Esophagus squamous epithelium (tissue), 5 donors: ENCODE measurements around the gene OR1L8. TPM values are rescaled to one million over a fixed set of nuclear protein-coding genes. Genes with fewer than 3 reads are reported as not detected.

Experiments
- DNase-seq: peaks from one replicate; lab custom pipeline; 2025; lab: John Stamatoyannopoulos, UW
- H3K27ac ChIP-seq, 4 donors: fragments of 200-600 bp; sonication (generic); one replicate each; pipeline ENCODE4 v1.5.1; 2016 to 2019; ENCODE audit warnings: mild to moderate bottlenecking in 1 of 4
- H3K27me3 ChIP-seq, 4 donors: fragments of 200-600 bp; sonication (generic); 1 replicate in 3 of 4; 2 replicates in 1 of 4; pipeline versions ENCODE4 v1.5.1 to v1.6.0; 2017 to 2021; ENCODE audit warnings: antibody characterized with exemption in 1 of 4
- H3K36me3 ChIP-seq, 3 donors: fragments of 200-600 bp; sonication (generic); one replicate each; pipeline ENCODE4 v1.5.1; 2016 to 2019
- H3K4me1 ChIP-seq, 3 donors: fragments of 200-600 bp; sonication (generic); one replicate each; pipeline ENCODE4 v1.5.1; 2017 to 2019
- H3K4me3 ChIP-seq, 4 donors: fragments of 200-600 bp; sonication (generic); 1 replicate in 3 of 4; 2 replicates in 1 of 4; pipeline ENCODE4 v1.5.1; 2016 to 2019; ENCODE audit warnings: mild to moderate bottlenecking in 2 of 4, moderate library complexity in 1 of 4
- H3K9me3 ChIP-seq, 3 donors: fragments of 200-600 bp; sonication (generic); one replicate each; pipeline ENCODE4 v1.5.1; 2016 to 2019
- POLR2A ChIP-seq, 4 donors: fragments of 450-650 bp; IDR thresholded peaks; one replicate each; pipeline ENCODE4 v1.6.1; 2017; ENCODE audit warnings: antibody characterized with exemption in 4 of 4, mild to moderate bottlenecking in 4 of 4, moderate library complexity in 3 of 4
- WGBS, 2 donors: methylation state at CpG; one replicate each; pipeline ENCODE4 v1.1.5; 2018; 5-methylcytosine and 5-hydroxymethylcytosine counted together
- intact Hi-C: fragments of 100-400 bp; cut with DNase I; formaldehyde crosslinking; loops from one replicate; pipeline ENCODE4 v1.15.0; 2022
- total RNA-seq, 4 donors: library from RNA; depleted of rRNA; stranded (reverse); fragments of >200 nt; gene quantifications; one replicate each; pipeline ENCODE4 v1.1.0, GENCODE V29; 2016
- TF ChIP-seq, protein P1 (sequence below), 6 experiments: fragments of 450-650 bp in 4 of 6; fragments of 200-600 bp in 2 of 6; sonication (generic) in 2 of 6; IDR thresholded peaks; one replicate each; pipeline ENCODE4 v1.5.1; 2016 to 2019; ENCODE audit warnings: antibody characterized with exemption in 6 of 6, mild to moderate bottlenecking in 4 of 6, moderate library complexity in 4 of 6
- donor health status: DM: yes; HTN: yes; CAD: no.

The OR1L8 gene
- total RNA-seq, 4 donors from 2014 or later, result 0.38 TPM; not detected in 3

DNA sequence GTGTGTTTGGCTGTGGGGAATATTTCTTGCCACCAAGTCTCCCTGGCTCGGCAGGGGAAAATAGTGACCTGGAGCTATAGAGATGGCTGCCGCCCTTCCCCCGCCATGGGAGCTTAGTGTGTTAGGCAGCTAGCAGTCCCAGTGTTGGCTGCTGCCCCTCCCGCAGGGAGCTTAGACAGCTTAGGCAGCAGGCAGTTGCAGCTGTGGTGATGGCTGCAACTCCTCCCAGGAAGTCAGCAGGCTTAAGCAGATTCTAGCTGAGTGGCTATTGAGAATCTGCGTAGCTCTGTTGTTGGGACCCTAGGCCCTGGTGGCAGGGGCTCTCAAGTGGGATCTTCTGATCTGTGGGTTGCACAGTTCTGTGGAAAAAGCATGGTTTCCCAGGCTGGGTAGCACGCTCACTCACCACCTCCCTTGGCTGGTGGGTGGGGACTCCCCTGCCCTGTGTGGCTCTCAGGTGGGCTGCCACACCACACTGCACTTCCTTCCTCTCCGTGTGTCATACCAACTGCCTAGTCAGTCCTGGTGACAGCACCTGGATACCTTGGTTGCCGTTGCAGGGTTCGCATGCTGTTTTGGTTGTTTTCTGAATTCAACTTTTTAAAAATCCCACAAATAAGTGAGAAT is 20.9 kb downstream of the OR1L8 start:
- DNase-seq, result no peak
- Histone ChIP-seq H3K9me3 (no peaks in the 10 kb centered on the region), H3K4me3 (no peak overlapping the region), H3K27me3 (no peaks in the 10 kb centered on the region), H3K4me1 (no peaks in the 10 kb centered on the region), H3K36me3 (no peaks in the 10 kb centered on the region), H3K27ac (no peak overlapping the region)
- intact Hi-C loops, result no loop called here
- WGBS, 2 donors, result 41 to 56% methylated on average over 5 to 6 of the region's 9 CpGs
- TF ChIP-seq, protein P1, sequence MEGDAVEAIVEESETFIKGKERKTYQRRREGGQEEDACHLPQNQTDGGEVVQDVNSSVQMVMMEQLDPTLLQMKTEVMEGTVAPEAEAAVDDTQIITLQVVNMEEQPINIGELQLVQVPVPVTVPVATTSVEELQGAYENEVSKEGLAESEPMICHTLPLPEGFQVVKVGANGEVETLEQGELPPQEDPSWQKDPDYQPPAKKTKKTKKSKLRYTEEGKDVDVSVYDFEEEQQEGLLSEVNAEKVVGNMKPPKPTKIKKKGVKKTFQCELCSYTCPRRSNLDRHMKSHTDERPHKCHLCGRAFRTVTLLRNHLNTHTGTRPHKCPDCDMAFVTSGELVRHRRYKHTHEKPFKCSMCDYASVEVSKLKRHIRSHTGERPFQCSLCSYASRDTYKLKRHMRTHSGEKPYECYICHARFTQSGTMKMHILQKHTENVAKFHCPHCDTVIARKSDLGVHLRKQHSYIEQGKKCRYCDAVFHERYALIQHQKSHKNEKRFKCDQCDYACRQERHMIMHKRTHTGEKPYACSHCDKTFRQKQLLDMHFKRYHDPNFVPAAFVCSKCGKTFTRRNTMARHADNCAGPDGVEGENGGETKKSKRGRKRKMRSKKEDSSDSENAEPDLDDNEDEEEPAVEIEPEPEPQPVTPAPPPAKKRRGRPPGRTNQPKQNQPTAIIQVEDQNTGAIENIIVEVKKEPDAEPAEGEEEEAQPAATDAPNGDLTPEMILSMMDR (IDR thresholded peaks at IDR 0.05), result no peak
- no peak for TF ChIP-seq POLR2A (IDR thresholded peaks at IDR 0.05)

DNA sequence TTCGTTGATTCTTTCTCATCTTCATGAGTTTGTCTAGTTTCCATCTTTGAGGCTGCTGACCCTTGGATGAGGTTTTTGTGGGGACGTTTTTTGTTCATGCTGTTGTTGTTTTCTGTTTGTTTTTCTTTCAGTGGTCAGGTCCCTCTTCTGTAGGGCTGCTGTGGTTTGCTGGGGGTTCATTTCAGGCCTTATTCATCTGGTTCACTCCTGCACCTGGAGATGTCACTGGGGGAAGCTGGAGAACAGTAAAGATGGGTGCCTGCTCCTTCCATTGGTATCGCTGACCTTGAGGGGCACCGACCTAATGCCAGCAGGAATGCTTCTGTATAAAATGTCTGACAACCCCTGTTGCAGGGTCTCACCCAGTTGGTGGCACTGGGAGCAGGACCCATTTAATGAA is 21.7 kb downstream of the OR1L8 start:
- Histone ChIP-seq H3K4me3 (no peak overlapping the region), H3K4me1 (no peaks in the 10 kb centered on the region), H3K9me3 (no peaks in the 10 kb centered on the region), H3K27me3 (no peaks in the 10 kb centered on the region), H3K36me3 (no peaks in the 10 kb centered on the region), H3K27ac (no peak overlapping the region)
- intact Hi-C loops, result no loop called here
- 50 to 65% methylated on average over 2 to 4 of the region's 4 CpGs for WGBS, 2 donors
- no peak for DNase-seq
- TF ChIP-seq, protein P1 (IDR thresholded peaks at IDR 0.05), result no peak
- no peak for TF ChIP-seq POLR2A (IDR thresholded peaks at IDR 0.05)

DNA sequence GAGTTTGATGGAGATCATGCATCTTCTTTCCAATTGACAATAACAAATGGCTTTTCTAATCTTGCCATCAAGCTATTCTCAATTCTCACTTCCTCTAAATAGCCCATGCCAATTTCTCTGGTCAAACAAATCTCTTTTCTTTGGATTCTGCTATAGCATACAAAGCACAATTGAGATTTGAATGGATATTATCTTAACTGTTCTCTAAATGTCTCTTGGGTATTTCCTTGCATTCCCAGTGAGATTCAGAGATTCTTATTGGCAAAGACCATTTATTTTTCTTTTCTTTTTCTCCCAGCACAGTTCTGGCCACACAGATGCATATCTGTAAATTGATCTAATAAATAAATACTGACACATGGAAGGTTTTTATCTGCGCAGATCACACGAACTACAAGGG is 30.4 kb downstream of the OR1L8 start, which contains the start of gene OR1N2:
Gene OR1N2 (plus strand): TSS at position 301 of the 400 bp plus-strand sequence. CDS start 100 bp downstream, outside the sequence.
- no peak for DNase-seq
- H3K4me3 ChIP-seq, result no peak within 1 kb of the TSS
- TF ChIP-seq POLR2A (IDR thresholded peaks at IDR 0.05), result no peak
- TF ChIP-seq, protein P1 (IDR thresholded peaks at IDR 0.05), result no peak
- peaks cover 0 to 7% (median 0%) of the 10 kb centered on the region in 3 donors for H3K4me1 ChIP-seq
- WGBS, 2 donors, result 71 to 72% methylated on average over 2 of the region's 2 CpGs
- no peaks in the 10 kb centered on the region for H3K27me3 ChIP-seq
- intact Hi-C loops, result no loop called here
- H3K27ac ChIP-seq, result no peak within 1 kb of the TSS
- no peaks in the 10 kb centered on the region for H3K36me3 ChIP-seq
- no peaks in the 10 kb centered on the region for H3K9me3 ChIP-seq

DNA sequence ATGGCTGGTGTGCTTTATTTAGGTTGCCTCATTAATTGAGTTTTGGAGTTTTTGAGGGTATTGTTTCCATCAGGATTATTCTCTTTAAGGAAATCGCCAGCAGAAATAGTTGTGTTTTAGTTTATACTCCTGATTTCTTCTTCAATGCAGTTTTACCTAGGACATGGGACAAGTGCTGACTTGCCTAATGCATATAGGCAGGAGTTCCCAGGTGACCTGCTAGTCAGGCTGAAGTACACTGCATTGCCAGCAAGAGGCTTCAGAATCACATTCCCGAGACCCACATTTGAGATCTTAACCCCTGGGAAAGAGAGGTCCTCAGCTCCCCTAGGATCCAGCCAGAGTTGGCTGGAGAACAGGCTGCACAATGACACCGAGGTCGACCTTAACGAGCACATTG is 31.8 kb downstream of the OR1L8 start:
- intact Hi-C loops, result no loop called here
- Histone ChIP-seq H3K9me3 (no peaks in the 10 kb centered on the region), H3K4me1 (peaks cover 0 to 7% (median 0%) of the 10 kb centered on the region in 3 donors), H3K27ac (no peak overlapping the region), H3K27me3 (no peaks in the 10 kb centered on the region), H3K36me3 (no peaks in the 10 kb centered on the region), H3K4me3 (no peak overlapping the region)
- TF ChIP-seq POLR2A (IDR thresholded peaks at IDR 0.05), result no peak
- TF ChIP-seq, protein P1 (IDR thresholded peaks at IDR 0.05), result no peak
- 39 to 64% methylated on average over 5 of the region's 5 CpGs for WGBS, 2 donors
- no peak for DNase-seq

DNA sequence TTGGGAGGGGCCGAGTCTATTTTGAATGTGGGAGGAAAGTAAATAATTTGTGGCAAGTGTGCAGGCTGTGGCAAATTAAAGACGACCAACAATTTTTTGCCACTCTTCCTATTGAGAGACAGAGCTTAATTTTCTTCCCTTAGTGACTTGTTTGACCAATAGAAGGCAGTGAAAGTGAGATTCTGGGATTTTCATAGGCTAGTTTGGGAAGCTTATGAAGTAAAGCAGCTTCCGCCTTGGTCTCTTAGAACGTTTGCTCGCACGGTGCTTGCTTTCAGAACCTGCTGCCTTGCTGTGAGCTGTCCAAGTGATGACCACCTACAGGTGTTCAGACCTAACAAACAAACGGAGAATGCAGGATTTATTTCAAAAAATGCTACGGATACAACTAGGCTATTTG is 37.0 kb downstream of the OR1L8 start:
- no peak overlapping the region for H3K4me3 ChIP-seq
- H3K36me3 ChIP-seq, result no peaks in the 10 kb centered on the region
- intact Hi-C loops, result no loop called here
- no peak overlapping the region for H3K27ac ChIP-seq
- DNase-seq, result no peak
- no peaks in the 10 kb centered on the region for H3K27me3 ChIP-seq
- 53 to 71% methylated on average over 8 of the region's 8 CpGs for whole genome bisulfite sequencing, 2 donors
- TF ChIP-seq, protein P1 (IDR thresholded peaks at IDR 0.05), result no peak
- TF ChIP-seq POLR2A (IDR thresholded peaks at IDR 0.05), result no peak
- peaks cover 0 to 2% (median 0%) of the 10 kb centered on the region in 3 donors for H3K4me1 ChIP-seq
- no peaks in the 10 kb centered on the region for H3K9me3 ChIP-seq
